Neuronal stem cell (in vitro differentiated cells): Measurements from ENCODE around the gene NCL. TPM values are rescaled to one million over a fixed set of nuclear protein-coding genes. Genes with fewer than 3 reads are reported as not detected.
A peak's percentile ranks its signal among the peaks of the same experiment; 100 is the strongest.

Experiments used
- DNase-seq: peaks from one replicate; pipeline ENCODE4 v3.0.0-alpha.2; 2013; ENCODE audit warnings: low spot score
- H2AFZ ChIP-seq: one replicate; pipeline ENCODE4 v1.6.1; 2013; ENCODE audit warnings: mild to moderate bottlenecking, low read length, inconsistent platforms
- H2AK5ac ChIP-seq: 2 replicates; pipeline ENCODE4 v1.6.1; 2013; ENCODE audit warnings: low read depth, mild to moderate bottlenecking, inconsistent platforms, low read length, moderate library complexity, mixed read lengths
- H2BK120ac ChIP-seq: 2 replicates; pipeline ENCODE4 v1.6.1; 2013; ENCODE audit warnings: low read depth, mild to moderate bottlenecking, inconsistent platforms, low read length, moderate library complexity, mixed read lengths
- H2BK12ac ChIP-seq: one replicate; pipeline ENCODE4 v1.6.1; 2013; ENCODE audit warnings: low read length, inconsistent platforms
- H2BK15ac ChIP-seq: 2 replicates; pipeline ENCODE4 v1.6.1; 2013; ENCODE audit warnings: mild to moderate bottlenecking, low read length, inconsistent platforms, mixed read lengths
- H2BK5ac ChIP-seq: one replicate; pipeline ENCODE4 v1.6.1; 2013; ENCODE audit warnings: inconsistent platforms, mild to moderate bottlenecking, low read length, moderate library complexity
- H3K14ac ChIP-seq: one replicate; pipeline ENCODE4 v1.6.1; 2013; ENCODE audit warnings: low read length, inconsistent platforms
- H3K18ac ChIP-seq: 2 replicates; pipeline ENCODE4 v1.6.1; 2013; ENCODE audit warnings: low read length, inconsistent platforms
- H3K23ac ChIP-seq: 2 replicates; pipeline ENCODE4 v1.6.1; 2013; ENCODE audit warnings: low read depth, mild to moderate bottlenecking, mixed read lengths, low read length, inconsistent platforms; ENCODE audit not compliant: poor library complexity
- H3K27ac ChIP-seq: replicated peaks from 3 replicates; pipeline ENCODE4 v1.5.1; 2013; ENCODE audit warnings: low read length, inconsistent platforms
- H3K27me3 ChIP-seq, 3 experiments: 2 replicates each; pipeline ENCODE4 v1.6.1; 2013; ENCODE audit warnings: low read length in 3 of 3, mild to moderate bottlenecking in 2 of 3, inconsistent platforms in 1 of 3, low read depth in 1 of 3, mixed read lengths in 1 of 3, moderate library complexity in 1 of 3; ENCODE audit not compliant: control insufficient read depth in 3 of 3, insufficient read depth in 3 of 3
- H3K36me3 ChIP-seq, 2 donors: replicated peaks in 1 of 2; 2 replicates each; pipeline ENCODE4 v1.6.1; 2013; ENCODE audit warnings: low read length in 2 of 2; ENCODE audit not compliant: control insufficient read depth in 2 of 2, insufficient read depth in 2 of 2
- H3K4ac ChIP-seq: 2 replicates; pipeline ENCODE4 v1.6.1; 2013; ENCODE audit warnings: inconsistent platforms, mild to moderate bottlenecking, low read length, moderate library complexity
- H3K4me1 ChIP-seq, 2 donors: 1 replicate in 1 of 2; 2 replicates in 1 of 2; pipeline ENCODE4 v1.6.1; 2013; ENCODE audit warnings: low read length in 2 of 2, low read depth in 1 of 2; ENCODE audit not compliant: control insufficient read depth in 2 of 2, insufficient read depth in 1 of 2
- H3K4me2 ChIP-seq: one replicate; pipeline ENCODE4 v1.6.1; 2013; ENCODE audit warnings: mild to moderate bottlenecking, low read length, inconsistent platforms; ENCODE audit not compliant: insufficient read depth, poor library complexity, severe bottlenecking
- H3K4me3 ChIP-seq, 2 donors: 2 replicates each; pipeline ENCODE4 v1.5.1; 2013; ENCODE audit warnings: low read length in 2 of 2, mild to moderate bottlenecking in 2 of 2, inconsistent platforms in 1 of 2, moderate library complexity in 1 of 2
- H3K79me1 ChIP-seq: one replicate; pipeline ENCODE4 v1.6.1; 2013; ENCODE audit warnings: low read depth, mild to moderate bottlenecking, inconsistent platforms, low read length, moderate library complexity
- H3K9ac ChIP-seq: one replicate; pipeline ENCODE4 v1.6.1; 2013; ENCODE audit warnings: mild to moderate bottlenecking, low read depth, low read length, inconsistent platforms; ENCODE audit not compliant: poor library complexity
- H3K9me3 ChIP-seq, 2 donors: replicated peaks in 1 of 2; 2 replicates each; pipeline versions ENCODE3 to v1.6.1; 2013; ENCODE audit warnings: low read length in 2 of 2, mild to moderate bottlenecking in 2 of 2, inconsistent platforms in 1 of 2, low read depth in 1 of 2, mixed read lengths in 1 of 2, moderate library complexity in 1 of 2; ENCODE audit not compliant: control insufficient read depth in 2 of 2, insufficient read depth in 1 of 2
- H4K8ac ChIP-seq: one replicate; pipeline ENCODE4 v1.6.1; 2013; ENCODE audit warnings: low read depth, mild to moderate bottlenecking, inconsistent platforms, low read length, moderate library complexity
- H4K91ac ChIP-seq: one replicate; pipeline ENCODE4 v1.6.1; 2013; ENCODE audit warnings: low read length, low read depth, mild to moderate bottlenecking, inconsistent platforms; ENCODE audit not compliant: poor library complexity
- WGBS, 2 donors: extraction: QIAGEN DNeasy Blood & Tissue Kit; methylation state at CpG; one replicate each; pipeline ENCODE4 v1.1.7; 2013; ENCODE audit warnings: missing lambda C conversion rate in 2 of 2, mixed read lengths in 1 of 2; ENCODE audit not compliant: insufficient read length in 2 of 2, insufficient replicate concordance in 1 of 2; ENCODE audit errors: extremely low coverage in 2 of 2; 5-methylcytosine and 5-hydroxymethylcytosine counted together
- polyA plus RNA-seq, 2 experiments: library from polyadenylated mRNA; stranded (reverse); fragments of 200-250 nt; gene quantifications; one replicate each; pipeline ENCODE4 v1.2.3, GENCODE V29; 2013

The NCL gene
- polyA plus RNA-seq (2013, experiment 1 of 2), result 370 TPM
- 367 TPM for polyA plus RNA-seq (2013, experiment 2 of 2)

- peak within 1 kb of the TSS; percentile 87 for H3K4me2 ChIP-seq
- peak within 1 kb of the TSS; percentile 96 for H2AK5ac ChIP-seq
- H3K18ac ChIP-seq, result peak within 1 kb of the TSS; percentile 100
- peak within 1 kb of the TSS; percentile 96 for H2AFZ ChIP-seq
- H2BK120ac ChIP-seq, result peak within 1 kb of the TSS; percentile 87
- peak within 1 kb of the TSS; percentile 87 for H2BK15ac ChIP-seq
- peak within 1 kb of the TSS; percentile 97 for H2BK5ac ChIP-seq
- H3K9me3 ChIP-seq, result no peaks in the 10 kb centered on the region
- H2BK12ac ChIP-seq, result no peak within 1 kb of the TSS
- DNase-seq, result peak; percentile 92
- no CpG with 5 or more reads among the region's 102 CpGs for WGBS, 2 donors
- H3K23ac ChIP-seq, result peak within 1 kb of the TSS; percentile 99
- H3K9ac ChIP-seq, result peak within 1 kb of the TSS; percentile 100
- H4K91ac ChIP-seq, result peak within 1 kb of the TSS; percentile 94
- H4K8ac ChIP-seq, result peak within 1 kb of the TSS; percentile 100
- H3K79me1 ChIP-seq, result peaks cover 11% of the 10 kb centered on the region
- peak within 1 kb of the TSS; percentile 99 to 100 for H3K4me3 ChIP-seq
- peaks cover 7 to 12% of the 10 kb centered on the region in 2 donors for H3K4me1 ChIP-seq
- peak within 1 kb of the TSS; percentile 95 for H3K14ac ChIP-seq
- peaks cover 29 to 46% of the 10 kb centered on the region in 2 donors for H3K36me3 ChIP-seq
- H3K27me3 ChIP-seq, result no peaks in the 10 kb centered on the region
- H3K27ac ChIP-seq, result peak within 1 kb of the TSS; percentile 100
- H3K4ac ChIP-seq, result peak within 1 kb of the TSS; percentile 99
Observed at GRCh38 chr2:231463698-231464575, at the start of gene NCL. NCL (minus strand) TSS chr2:231464484; CDS start chr2:231464353, 131 bp downstream.

DNA sequence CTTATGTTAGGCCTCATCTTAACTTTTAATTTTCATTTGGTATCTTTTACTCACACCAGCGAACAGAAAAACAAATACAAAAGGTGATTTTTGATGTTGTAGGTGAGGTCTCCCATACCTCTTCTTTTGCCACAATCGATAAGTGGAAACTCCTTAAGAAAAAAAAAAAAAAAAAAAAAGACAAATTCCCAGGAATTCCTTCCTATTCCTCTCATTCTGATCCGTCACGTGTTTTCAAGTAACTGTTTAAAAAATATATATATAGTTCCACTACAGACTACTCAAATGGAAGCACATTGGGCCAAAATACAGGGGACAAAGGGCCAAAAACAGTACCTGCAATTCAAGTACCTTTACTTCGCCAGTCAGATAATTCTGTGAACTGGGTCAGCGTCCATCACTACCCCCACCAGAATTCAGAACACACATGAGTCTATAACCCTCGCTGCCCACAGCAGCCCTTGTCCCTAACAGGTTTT lies 49.5 kb upstream of the NCL start:
- Histone ChIP-seq H3K18ac (peak overlapping the region; percentile 99), H2BK5ac (peak overlapping the region; percentile 89), H3K23ac (peak overlapping the region; percentile 100), H3K4ac (peak overlapping the region; percentile 90), H3K9me3 (no peaks in the 10 kb centered on the region), H3K27me3 (peaks cover 0 to 5% (median 0%) of the 10 kb centered on the region in 3 experiments), H3K14ac (peak overlapping the region; percentile 49), H4K91ac (no peak overlapping the region), H3K4me2 (peak overlapping the region; percentile 71), H3K9ac (peak overlapping the region; percentile 94), H3K4me3 (peak overlapping the region; percentile 67 to 85), H2AFZ (peak overlapping the region; percentile 88), H2AK5ac (no peak overlapping the region), H4K8ac (peak overlapping the region; percentile 97), H3K36me3 (no peaks in the 10 kb centered on the region), H2BK12ac (peak overlapping the region; percentile 75), H3K27ac (peak overlapping the region; percentile 4), H3K4me1 (peaks cover 0 to 11% of the 10 kb centered on the region in 2 donors), H3K79me1 (no peaks in the 10 kb centered on the region), H2BK15ac (peak overlapping the region; percentile 52), H2BK120ac (no peak overlapping the region)
- no CpG with 5 or more reads among the region's 7 CpGs for WGBS, 2 donors
- no peak for DNase-seq

DNA sequence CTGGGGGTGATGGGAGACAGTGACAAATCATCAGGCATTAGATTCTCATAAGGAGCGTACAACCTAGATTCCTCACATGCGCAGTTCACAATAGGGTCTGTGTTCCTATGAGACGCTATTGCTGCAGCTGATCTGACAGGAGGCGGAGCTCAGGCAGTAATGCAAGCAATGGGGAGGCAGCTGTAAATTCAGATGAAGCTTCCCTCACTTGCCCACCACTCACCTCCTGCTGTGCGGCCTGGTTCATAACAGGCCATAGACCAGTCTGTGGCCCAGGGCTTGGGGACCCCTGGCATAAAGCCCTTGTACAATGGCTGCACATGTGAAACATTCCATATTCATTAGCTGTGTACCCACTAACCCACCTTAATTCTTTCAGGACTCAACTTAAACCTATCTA lies 47.9 kb upstream of the NCL start:
- H4K91ac ChIP-seq, result no peak overlapping the region
- no peak for DNase-seq
- H3K4me3 ChIP-seq, result no peak overlapping the region
- H3K9me3 ChIP-seq, result no peaks in the 10 kb centered on the region
- H3K27ac ChIP-seq, result no peak overlapping the region
- no peak overlapping the region for H2AFZ ChIP-seq
- peaks cover 0 to 5% (median 0%) of the 10 kb centered on the region in 3 experiments for H3K27me3 ChIP-seq
- H3K18ac ChIP-seq, result no peak overlapping the region
- peaks cover 0 to 11% of the 10 kb centered on the region in 2 donors for H3K4me1 ChIP-seq
- H3K79me1 ChIP-seq, result no peaks in the 10 kb centered on the region
- H2AK5ac ChIP-seq, result no peak overlapping the region
- no peak overlapping the region for H2BK5ac ChIP-seq
- H3K9ac ChIP-seq, result no peak overlapping the region
- no peak overlapping the region for H2BK12ac ChIP-seq
- no CpG with 5 or more reads among the region's 5 CpGs for WGBS, 2 donors
- no peak overlapping the region for H2BK120ac ChIP-seq
- H3K23ac ChIP-seq, result no peak overlapping the region
- no peaks in the 10 kb centered on the region for H3K36me3 ChIP-seq
- H3K14ac ChIP-seq, result no peak overlapping the region
- no peak overlapping the region for H4K8ac ChIP-seq
- no peak overlapping the region for H3K4me2 ChIP-seq
- no peak overlapping the region for H3K4ac ChIP-seq
- H2BK15ac ChIP-seq, result no peak overlapping the region

DNA sequence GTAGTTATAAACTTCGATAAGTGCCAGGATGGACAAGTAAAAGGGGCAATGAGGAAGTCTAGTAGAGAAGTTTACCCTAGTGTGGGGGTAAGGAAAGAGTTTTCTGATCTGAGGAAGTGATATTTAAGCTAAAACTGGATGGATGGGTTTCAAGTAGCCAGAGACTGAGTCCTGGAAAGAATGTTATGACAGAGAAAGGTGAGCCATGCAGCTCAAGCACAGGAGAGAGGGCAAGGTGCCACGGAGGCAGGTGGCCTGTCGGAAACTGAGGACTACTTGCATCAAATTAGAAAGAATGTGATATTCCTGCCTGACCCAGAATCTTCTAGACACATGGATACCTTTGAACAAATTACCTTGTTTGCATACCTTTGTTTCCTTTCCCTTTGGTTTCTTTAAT lies 39.5 kb upstream of the NCL start:
- no peak overlapping the region for H2BK120ac ChIP-seq
- no peak overlapping the region for H2AK5ac ChIP-seq
- no peak overlapping the region for H3K18ac ChIP-seq
- no peak for DNase-seq
- no peaks in the 10 kb centered on the region for H3K9me3 ChIP-seq
- WGBS, 2 donors, result no CpG with 5 or more reads among the region's 3 CpGs
- no peak overlapping the region for H2BK12ac ChIP-seq
- no peak overlapping the region for H3K23ac ChIP-seq
- no peak overlapping the region for H3K27ac ChIP-seq
- H2BK5ac ChIP-seq, result no peak overlapping the region
- H3K4me2 ChIP-seq, result no peak overlapping the region
- no peak overlapping the region for H3K14ac ChIP-seq
- no peak overlapping the region for H2BK15ac ChIP-seq
- H3K79me1 ChIP-seq, result no peaks in the 10 kb centered on the region
- no peak overlapping the region for H3K4me3 ChIP-seq
- no peak overlapping the region for H2AFZ ChIP-seq
- no peak overlapping the region for H3K4ac ChIP-seq
- peaks cover 7 to 25% of the 10 kb centered on the region in 2 donors for H3K36me3 ChIP-seq
- no peak overlapping the region for H4K91ac ChIP-seq
- H4K8ac ChIP-seq, result no peak overlapping the region
- no peaks in the 10 kb centered on the region for H3K4me1 ChIP-seq
- H3K27me3 ChIP-seq, result no peaks in the 10 kb centered on the region
- H3K9ac ChIP-seq, result no peak overlapping the region
